GM21447 (cell line): Measurements from ENCODE around the gene NPW.

Source experiments
- ATAC-seq: cut with Tn5 transposase; IDR thresholded peaks from one replicate; pipeline ENCODE4 v1.9.1; 2021; ENCODE audit not compliant: unreplicated experiment

NPW gene

DNA sequence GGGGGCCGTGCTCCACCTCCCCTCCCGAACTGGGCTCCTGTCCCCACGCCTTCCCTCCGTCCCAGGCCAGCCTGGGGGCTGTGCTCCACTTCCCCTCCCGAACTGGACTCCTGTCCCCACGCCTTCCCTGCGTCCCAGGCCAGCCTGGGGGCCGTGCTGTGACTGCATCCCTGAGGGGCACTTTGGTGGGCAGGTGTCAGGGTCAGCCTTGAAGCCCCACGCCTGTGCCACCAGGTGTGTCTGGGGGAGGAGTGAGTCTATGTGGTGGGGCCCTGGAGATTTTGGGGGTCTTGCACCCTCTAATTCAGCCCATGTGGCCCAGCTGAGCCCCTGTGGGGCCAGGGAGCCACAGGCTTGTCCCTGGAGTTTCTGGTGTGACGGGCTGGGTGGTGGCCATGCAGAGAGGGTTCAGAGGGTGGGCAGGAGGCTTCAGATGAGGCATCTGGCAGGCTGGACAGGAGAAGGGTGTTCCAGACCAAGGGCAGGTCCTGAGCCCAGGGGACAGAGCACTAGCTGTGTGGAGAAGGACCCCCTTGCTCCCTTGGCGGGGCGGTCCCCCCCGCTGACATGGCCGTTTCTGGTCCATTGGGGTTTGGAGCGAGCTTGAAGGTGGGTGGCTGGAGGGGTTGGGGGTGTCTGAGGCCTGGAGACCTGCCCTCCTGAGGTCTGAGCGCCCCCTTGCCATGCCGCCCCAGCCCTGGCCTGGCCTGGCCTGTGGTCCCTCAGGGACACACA lies 15.3 kb downstream of the NPW start:
- no peak for ATAC-seq

DNA sequence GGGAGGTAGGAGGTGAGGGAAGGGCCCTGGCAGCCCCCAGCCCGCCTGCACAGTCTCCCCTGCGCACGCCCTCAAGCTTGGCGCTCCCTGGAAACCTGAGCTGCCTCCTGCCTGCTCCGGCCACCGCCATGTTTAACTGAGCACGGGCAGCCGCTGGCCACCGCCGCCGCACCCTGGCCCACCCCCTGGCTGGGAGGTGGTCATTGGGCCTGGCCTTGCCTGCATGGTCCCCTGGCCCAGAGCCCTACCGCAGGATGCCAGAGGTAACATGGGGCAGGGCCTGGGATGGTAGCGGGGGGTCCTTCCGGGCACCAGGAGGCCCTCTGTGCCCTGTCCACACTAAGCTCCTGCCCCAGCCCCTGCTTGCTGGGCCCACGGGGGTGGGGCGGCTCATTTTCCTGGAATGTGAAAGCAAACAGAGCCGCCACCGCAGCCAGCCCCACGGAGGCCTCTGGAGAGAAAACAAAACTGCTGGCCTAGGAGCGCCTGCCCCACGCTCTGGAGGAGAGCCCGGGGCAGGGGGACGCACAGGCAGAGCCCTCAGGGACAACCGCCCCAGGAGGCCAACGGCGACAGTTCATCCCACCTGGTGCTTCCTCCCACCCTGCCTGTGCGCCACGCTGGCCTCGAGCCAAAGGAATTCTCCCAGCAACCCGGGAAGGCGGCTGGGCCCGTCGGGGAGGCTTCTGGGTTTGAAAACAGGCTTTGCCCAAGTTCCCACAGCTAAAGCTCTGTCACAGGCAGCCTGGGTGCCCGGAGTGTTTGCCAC lies 16.0 kb downstream of the NPW start:
- ATAC-seq = no peak

DNA sequence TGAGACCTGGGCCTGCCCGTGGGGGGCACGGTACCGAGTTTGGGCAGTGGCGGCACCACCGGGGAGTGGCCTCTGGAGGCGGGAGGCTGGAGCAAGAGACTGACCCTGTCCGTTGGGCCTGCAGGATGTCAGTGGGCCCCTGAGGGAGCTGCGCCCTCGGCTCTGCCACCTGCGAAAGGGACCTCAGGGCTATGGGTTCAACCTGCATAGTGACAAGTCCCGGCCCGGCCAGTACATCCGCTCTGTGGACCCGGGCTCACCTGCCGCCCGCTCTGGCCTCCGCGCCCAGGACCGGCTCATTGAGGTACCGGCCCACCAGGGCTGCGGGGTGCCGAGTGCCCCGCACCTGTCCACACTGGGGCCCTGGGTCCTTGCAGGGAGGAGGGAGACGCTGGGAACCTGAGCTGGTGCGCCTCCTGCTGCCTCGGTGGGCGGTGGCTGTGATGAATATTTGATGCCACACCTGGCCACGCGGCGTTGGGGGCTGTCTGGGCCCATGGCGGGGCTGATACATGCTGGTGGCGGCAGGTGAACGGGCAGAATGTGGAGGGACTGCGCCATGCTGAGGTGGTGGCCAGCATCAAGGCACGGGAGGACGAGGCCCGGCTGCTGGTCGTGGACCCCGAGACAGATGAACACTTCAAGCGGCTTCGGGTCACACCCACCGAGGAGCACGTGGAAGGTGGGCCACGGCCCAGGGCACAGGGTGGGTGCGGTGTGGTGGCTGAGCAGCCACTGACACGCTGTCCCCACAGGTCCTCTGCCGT lies 16.8 kb downstream of the NPW start:
- no peak for ATAC-seq

DNA sequence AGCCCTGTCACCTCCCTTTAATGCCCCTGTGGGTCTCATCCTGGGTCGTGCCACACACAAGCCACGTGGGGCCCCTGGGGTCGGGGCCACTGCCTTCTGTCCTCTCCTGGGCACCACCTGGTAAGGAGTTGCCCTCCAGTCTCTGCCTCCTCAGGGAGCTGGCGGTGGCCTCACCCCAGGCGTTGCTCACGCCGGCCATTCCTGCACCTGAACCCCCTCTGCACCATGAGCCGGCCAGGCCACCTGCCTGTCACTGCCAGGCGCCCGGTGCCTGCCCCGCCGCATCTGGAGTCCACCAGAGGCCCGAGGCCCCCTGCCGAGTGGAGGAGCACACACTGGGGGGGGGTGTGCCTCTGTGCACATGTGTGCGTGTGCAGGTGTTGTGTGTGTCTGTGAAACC lies 17.5 kb downstream of the NPW start:
- ATAC-seq = no peak

DNA sequence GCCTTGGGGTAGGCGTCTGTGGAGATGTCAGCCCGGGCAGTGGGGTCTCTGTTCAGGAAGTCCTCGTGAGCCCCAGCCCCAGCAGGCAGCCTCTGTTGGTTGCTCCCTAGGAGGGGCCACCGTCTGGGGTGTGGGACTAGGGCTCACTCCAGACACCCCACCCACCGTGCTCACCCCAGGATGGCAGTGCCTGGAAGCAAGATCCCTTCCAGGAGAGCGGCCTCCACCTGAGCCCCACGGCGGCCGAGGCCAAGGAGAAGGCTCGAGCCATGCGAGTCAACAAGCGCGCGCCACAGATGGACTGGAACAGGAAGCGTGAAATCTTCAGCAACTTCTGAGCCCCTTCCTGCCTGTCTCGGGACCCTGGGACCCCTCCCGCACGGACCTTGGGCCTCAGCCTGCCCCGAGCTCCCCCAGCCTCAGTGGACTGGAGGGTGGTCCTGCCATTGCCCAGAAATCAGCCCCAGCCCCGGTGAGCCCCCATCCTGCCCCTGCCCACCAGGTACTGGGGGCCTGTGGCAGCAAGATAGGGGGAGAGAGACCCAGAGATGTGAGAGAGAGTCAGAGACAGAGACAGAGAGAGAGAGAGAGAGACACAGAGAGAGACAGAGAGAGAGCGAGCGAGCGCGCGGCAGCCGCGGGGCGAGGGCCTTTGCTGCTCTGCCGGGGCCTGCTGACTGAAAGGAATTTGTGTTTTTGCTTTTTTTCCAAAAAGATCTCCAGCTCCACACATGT lies 18.2 kb downstream of the NPW start:
- ATAC-seq = no peak

DNA sequence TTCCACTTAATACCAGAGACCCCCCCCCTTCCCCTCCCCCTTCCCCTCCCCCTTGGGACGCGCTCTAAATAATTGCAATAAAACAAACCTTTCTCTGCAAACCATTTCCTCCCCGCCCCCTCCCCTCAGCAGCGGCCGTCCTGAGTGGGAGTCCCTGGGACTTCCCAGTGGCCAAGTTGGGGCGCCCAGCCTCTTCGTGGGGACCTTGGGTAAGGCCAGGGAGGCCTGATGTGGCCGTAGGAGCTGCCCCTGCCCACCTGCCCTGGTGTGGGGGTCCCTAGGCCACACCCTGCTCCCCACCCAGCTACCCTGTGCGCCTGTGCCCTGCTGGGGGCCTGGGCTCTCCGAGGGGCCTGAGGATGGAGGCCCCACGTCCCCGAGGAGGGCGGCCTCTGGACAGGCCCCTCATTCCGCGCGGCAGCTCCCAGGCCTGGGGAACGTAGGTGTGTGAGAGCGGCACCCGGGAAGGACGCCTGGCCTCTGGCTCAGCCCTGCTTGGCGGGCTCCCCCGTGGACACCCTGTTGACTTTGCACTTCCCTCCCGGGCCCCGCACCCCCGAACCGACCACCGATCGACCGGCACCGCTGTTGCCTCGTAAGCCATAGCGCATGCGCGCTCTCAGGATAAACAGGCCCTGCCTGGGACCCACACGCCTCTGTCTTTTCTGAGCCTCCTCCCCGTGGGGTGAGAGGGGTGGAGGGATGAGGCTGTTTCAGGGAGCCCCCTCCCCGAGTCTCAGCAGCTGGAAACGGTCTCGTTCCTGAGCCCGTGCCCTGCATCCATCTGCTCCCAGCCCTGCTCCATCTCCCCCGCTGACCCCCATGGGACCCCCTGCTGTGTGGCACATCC lies 19.0 kb downstream of the NPW start:
- no peak for ATAC-seq

DNA sequence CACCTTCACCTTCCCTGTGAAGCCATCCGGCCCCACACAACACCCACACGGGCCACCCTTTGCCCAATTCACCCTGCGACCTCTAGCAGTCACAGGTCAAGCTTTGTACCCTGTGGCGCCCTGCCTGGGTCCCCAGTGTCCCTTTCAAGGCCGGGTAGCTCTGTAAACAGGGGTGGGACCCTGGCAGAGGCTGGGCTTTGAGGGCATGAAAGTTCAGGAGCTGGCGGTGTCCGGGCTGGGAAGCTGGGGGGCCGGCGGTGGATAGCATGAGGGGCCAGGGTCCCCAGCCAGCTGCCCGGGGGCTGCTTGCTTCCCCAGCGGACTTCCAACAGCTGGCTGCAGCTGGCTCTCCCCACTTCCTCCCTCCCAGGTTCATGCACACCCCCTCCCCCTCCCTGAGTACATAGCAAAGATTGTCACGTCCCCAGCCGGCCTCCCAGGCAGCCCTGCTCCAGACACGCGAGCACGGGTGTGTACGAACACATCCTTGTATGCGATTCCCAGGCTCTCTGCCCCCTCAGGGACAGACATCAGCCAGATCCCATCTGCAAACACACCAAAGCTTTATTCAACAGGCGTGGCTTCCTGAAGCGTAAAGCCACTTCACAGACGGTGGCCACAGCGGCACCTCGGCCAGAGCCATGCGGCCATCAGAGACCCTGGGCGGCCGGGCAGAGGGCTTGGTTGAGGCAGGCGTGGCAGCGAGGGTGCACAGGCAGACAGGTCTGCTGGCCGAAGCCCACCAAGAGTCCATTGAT lies 19.9 kb downstream of the NPW start:
- no peak for ATAC-seq

DNA sequence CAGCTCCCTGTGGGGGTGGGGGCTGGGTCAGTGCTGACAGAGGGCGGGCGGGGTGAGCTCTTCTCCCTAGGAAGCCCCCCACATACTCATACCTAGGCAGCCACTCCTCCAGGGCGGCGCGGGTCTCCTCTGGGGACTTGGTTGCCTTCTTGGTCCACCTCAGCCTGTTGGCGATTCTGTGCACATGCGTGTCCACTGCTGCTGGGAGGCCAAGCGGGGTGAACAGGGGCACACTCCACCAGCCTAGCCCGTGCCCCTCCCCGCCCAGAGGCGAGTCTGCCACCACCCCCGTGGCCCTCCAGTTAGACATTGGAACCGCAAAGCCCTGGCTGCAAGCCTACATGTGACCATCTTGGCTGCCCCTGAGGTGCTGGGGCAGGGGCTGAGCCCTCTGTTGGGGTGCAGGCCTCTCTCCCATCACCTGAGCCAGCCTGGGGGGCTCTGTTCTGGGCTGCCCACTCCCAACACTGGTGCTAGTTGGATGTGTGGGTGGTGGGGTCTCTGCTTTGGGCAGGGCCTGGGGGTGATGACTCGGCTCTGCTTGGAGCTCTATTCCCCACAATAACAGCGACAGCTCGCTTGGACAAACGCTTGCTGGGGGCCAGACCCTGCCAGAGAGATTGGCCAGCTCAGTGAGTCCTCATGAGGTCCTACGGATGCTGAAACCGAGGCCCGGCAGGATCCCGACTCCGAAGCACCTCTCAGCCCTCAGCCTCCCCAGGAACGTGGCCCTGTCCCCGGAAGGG lies 20.6 kb downstream of the NPW start:
- ATAC-seq = no peak

DNA sequence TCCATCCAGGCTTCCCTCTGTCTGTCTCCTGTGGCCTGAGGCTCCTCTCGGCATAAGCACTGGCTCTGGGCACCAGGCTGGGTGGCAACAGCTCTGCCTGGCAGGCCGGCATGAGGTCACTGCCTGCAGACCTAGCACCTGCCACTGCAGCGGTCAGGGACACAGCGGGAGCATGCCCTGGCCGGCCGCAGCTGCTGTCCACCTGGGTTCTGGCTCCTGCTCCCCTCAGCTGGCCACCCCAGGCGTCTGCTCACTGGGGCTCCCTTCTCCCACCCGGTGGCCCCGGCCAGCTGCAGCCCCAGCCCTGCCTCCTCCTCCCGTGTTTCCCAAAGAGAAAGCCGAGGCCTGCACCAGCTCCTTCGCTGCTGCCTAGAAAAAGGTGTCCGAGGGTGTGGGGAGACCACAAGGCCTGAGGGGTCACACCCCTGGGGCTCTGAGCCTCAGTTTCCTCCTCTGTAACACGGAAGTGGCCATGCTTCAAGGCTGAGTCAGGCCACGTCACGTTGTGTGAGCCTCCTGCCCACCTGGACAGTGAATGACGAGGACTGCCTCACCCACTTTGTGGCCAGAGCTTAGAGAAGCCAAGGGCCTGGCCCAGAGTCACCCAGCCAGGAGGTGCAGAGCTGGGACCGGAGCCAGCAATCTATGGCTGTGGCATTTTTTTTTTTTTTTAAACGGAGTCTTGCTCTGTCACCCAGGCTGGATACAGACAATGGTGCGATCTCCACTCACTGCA lies 21.4 kb downstream of the NPW start:
- no peak for ATAC-seq

DNA sequence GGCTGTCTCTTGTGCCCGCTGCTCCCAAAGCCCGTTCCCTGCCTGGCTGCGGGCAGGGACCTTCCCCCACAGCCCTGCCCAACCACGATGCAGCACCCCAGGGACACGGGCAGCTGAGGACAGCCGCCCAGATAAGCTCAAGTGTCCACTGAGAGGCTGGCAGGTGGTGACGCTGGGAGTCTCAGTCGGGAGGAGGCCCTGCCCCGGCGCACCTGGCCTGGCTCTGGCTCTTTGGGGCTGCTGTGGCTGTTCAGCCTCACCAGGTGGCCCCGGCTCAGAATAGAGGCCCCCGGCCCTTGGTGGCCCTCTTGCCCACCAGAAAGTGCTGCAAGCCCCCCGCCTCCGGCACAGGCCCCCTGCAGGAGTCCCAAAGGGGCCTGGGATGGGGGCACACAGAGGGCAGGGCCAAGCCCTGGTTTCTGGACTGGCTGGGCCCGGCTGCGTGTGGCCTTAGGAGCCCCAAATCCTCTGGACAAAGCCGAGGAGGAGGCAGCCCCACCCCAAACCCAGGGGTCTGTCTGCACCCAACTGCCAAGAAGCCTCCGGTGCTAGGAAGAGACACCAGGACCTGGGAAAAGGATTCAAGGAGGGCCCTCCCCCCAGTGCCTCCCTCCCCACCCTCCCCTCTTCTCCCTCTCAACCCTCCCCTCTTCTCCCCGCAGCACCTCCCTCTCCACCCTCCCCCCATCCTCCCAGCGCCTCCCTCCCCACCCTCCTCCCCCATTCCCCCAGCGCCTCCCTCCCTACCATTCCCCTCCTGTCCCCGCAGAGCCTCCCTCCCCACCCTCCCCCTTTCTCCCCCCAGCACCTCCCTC lies 22.8 kb downstream of the NPW start:
- ATAC-seq = no peak

DNA sequence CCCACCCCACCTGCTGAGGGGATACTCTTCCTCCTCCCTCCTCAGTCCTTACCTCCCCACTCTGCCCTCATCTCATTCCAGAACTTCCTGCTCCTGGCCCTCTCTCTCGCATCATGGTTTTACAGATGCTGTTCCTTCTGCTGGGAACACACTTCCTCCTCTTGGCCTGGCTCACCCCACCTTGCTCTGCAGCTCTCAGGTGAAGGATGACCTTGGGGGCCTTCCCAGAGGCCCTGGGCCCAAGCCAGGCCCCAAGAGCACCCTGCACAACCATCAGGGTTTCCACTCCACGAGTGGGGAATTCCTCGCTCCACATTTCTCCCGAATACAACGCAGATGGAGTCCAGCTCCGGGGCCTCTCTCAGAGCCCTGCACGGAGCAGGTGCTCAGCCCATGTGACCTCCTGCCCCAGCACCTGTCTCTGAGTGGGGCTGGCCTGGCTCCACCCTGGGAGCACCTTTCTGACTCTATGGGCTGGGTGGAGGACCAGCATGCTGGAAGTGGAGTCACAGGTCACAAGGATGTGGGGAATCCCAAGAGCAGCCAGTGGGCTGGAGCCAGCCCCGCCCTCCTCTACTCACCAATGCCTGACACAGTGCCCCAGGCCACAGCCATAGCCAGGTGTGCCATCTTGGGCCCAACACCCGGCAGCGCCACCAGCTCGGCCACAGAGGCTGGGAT lies 23.5 kb downstream of the NPW start:
- ATAC-seq = no peak

DNA sequence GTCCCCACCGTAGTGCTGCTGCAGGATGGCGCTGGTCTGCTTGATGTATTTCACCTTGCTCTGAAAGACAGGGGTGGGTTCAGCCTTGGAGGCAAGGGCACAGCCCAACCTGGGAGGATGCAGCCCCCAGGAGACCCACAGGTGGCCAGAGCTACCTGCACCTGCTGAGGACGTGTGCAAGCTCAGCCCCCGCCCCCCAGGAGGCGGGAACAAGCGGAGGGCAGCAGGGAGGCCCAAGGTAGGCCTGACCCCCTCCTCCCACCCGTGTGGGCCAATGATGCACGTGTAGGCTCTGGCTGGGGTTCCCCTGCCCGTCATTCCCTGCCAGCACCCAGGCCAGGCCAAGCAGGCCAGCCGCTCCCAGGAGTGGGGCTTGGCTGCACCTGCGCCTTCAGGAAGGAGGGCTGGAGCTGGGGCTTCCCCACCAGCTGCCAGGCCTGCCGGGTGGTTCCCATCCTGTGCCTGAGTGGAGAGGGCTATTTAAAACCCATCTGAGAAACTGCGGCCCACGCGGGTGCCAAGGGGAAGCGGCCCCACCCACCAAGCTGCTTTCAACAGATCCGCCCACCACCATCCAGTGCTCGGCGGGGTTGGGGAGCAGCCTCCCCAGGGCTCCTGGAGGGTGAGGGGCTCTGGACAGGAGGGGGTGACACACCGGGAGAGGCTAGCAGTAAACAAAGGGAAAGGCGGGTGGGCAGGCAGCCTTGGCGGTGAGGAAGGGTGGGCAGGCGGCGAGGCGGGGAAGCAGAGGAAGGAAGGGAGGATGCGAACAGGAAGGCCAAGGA lies 24.3 kb downstream of the NPW start:
- ATAC-seq = no peak

DNA sequence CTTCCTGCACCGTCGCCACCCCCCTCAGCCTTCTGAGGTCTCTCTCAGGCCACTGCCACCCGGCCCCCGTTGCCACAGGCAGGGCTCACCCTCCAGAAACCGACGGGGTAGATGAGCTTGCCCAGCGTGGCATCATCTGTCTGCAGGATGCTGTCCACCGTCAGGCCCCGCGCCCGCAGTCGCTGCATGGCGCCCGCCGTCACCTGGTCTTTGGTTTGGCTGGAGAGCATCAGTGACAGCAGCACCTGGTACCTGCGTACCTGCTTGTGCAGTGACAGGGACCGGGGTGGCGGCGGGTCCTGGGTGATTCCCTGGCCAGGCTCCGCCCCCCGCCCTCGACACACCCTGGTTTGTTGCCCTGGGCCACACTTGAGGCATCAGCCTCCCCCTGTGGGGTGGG lies 25.0 kb downstream of the NPW start:
- no peak for ATAC-seq

DNA sequence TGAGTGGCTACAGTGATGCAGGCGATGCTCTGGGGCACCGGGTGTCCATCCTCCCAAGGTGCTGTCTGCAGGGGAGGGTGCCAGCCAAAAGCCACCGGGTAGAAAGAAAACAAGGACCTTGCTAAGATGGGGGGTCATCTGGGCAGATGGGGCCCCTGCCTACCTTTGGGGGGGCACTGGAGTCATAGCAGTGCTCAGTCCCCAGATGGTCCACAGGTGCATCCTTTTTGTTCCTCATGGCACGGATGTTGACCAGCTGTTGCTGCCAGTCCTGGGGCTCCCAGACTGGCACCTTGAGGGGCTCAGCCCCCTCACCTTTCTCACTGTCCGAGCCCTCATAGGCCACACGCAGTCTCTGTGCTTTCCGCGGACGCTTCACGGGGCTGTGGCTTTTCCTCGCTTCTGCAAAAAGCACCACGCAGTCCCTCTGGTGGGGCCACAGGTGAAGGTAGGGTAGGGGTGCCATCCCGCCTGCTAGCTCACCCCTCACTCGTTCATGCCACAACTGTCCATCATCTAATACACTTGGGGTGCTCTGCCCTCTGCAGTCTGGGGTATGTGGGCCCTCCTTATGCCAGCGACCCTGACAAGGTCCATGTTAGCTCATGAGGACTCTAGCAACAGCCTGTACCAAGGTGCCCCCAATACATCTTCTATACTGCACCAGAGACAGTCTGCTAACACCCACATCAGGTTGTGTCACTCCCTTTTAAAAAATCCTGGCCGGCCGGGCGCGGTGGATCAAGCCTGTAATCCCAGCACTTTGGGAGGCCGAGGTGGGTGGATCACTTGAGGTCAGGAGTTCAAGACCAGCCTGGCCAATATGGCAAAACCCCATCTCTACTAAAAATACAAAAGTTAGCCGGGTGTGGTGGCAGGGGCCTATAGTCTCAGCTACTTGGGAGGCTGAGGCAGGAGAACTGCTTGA lies 26.6 kb downstream of the NPW start:
- ATAC-seq = no peak

DNA sequence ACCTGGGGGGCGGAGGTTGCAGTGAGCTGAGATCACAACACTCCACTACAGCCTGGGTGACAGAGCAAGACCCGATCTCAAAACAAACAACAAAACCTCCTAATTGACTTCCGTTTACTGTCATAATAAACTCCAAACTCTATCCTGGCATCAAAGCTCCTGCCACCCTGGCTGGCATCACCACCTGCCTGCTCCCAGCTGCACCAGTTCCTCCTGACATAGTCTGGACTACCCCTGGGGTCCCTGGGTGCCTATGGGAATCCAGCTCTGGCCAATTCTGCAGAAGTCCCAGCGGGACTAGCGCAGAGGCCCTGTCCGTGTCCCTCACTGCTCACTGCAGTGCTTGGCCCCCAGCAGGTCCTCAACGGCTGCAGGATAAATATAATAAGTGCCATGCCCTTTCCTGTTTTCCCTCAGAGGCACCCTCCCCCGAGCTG lies 27.3 kb downstream of the NPW start:
- no peak for ATAC-seq
